ENCODE results near the gene KCNAB2. TPM values are rescaled to one million over a fixed set of nuclear protein-coding genes. Genes with fewer than 3 reads are reported as not detected.

The KCNAB2 gene
- total RNA-seq, 1 donor: 4.0 TPM

DNA sequence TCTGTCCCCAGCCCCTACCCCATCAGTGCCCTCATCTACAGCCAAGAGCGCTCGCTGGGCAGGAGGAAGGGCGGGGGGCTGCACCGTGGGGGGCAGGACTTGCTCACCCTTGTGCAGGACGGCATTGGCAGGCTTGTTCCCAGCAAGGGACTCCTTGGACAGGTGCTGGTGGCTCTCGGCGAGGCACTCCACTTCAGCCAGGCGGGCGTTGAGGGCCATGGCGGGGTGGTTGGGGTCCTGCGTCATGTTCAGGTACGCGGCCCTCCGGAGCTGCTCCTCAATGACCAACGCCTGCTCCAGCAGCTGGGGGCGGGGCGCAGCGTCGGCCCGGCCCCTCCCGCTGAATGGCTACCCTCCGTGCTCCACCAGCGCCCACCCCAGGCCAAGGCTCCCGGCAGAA lies 64.0 kb downstream of the KCNAB2 start:
- TF ChIP-seq, protein P1, sequence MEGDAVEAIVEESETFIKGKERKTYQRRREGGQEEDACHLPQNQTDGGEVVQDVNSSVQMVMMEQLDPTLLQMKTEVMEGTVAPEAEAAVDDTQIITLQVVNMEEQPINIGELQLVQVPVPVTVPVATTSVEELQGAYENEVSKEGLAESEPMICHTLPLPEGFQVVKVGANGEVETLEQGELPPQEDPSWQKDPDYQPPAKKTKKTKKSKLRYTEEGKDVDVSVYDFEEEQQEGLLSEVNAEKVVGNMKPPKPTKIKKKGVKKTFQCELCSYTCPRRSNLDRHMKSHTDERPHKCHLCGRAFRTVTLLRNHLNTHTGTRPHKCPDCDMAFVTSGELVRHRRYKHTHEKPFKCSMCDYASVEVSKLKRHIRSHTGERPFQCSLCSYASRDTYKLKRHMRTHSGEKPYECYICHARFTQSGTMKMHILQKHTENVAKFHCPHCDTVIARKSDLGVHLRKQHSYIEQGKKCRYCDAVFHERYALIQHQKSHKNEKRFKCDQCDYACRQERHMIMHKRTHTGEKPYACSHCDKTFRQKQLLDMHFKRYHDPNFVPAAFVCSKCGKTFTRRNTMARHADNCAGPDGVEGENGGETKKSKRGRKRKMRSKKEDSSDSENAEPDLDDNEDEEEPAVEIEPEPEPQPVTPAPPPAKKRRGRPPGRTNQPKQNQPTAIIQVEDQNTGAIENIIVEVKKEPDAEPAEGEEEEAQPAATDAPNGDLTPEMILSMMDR (IDR thresholded peaks at IDR 0.05; ENCODE audit: insufficient read depth, low read length): no peak
- H3K4me3 ChIP-seq (ENCODE audit: low read depth, low read length): no peak overlapping the region
- DNase-seq (ENCODE audit: low read depth): no peak

DNA sequence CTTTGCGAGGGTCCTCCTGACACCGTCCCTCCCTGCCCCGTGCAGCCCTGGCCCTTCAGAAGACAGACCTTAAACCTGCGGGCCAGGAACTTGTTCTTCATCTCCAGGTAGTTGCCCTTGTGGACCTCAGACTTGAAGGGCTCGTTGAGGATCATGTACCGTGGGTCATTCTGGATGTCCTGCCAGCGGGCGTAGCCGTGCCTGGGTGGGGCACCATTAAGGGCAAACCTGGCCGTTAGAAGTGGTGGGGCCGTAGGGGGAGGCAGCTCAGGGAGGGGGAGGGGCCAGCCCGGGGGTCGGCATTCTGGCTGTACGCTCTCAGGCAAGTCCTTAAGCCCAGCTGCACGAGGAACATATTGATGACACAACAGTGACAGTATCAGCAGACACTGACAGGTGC lies 64.6 kb downstream of the KCNAB2 start:
- H3K4me3 ChIP-seq (ENCODE audit: low read depth, low read length): no peak overlapping the region
- no peak for DNase-seq (ENCODE audit: low read depth)
- TF ChIP-seq, protein P1 (IDR thresholded peaks at IDR 0.05; ENCODE audit: insufficient read depth, low read length): no peak

DNA sequence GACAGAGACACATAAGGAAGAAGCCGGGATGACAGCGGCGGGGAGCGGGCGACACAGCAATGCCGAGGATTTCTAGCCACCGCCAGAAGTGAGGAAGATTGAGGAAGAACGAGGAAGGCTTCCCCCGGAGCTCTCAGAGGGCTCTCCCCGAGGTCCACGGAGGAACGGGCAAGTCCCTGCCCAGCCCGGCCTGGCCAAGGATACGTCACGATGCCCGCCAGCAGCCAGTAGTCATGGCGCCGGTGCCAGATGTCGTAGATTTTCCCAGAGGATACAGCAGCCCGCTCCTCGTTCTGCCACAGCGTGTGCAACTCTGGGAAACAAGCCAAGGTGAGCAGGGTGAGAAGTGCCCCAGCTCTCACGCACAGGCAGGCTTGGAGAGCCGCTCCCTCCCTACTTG lies 65.9 kb downstream of the KCNAB2 start:
- DNase-seq (ENCODE audit: low read depth): no peak
- no peak overlapping the region for H3K4me3 ChIP-seq (ENCODE audit: low read depth, low read length)
- TF ChIP-seq, protein P1 (IDR thresholded peaks at IDR 0.05; ENCODE audit: insufficient read depth, low read length): no peak

DNA sequence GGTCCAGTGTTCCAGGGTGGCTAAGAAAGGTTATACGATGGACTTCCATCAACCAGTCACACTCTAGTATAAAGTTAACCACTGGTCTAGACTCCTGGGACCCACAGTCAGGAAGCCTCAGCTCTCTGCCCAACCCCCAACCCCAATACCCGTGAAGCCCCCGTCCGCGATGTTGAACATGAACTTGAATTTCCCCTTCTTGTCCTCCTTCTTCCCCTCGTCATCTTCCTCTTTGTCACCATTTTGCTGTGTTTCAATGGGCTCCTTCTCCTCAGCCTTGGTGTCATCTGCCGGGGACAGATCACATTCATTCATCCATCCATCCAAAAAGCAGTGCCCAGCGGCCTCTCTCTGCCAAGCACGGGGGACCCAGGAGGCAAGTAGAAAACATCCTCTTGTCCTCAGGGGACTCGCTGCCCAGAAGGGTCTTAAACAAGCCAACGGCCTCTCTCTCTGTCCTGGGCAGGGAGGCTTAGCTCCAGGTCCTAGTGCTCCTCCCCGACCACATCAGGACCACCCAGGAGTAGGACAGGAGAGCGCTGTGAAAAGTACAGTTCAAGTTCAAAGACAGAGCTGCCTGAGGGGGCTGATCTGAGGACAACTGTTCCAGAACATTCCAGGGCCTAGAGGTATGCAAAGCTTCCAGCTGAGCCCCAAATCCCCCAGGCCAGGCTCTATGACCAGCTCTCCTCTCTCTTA lies 66.5 kb downstream of the KCNAB2 start:
- H3K4me3 ChIP-seq (ENCODE audit: low read depth, low read length): no peak overlapping the region
- no peak for DNase-seq (ENCODE audit: low read depth)
- TF ChIP-seq, protein P1 (IDR thresholded peaks at IDR 0.05; ENCODE audit: insufficient read depth, low read length): no peak

DNA sequence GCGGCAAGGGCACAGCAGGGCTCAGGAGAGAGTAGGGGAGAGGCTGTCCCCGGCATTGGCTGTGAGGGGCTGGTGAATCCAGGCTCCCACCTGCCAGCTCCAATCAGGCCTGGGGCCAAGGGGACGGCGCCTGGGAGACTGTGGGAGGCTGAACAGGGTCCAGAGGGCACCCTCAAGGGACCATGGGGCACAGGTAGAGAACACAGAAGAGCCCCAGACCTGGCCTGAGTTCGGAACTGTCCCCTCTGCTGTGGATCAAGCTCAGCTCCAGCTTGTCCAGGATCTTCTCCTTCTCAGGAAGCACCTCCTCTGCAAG lies 67.0 kb downstream of the KCNAB2 start:
- no peak for DNase-seq (ENCODE audit: low read depth)
- TF ChIP-seq, protein P1 (IDR thresholded peaks at IDR 0.05; ENCODE audit: insufficient read depth, low read length): no peak
- H3K4me3 ChIP-seq (ENCODE audit: low read depth, low read length): no peak overlapping the region

DNA sequence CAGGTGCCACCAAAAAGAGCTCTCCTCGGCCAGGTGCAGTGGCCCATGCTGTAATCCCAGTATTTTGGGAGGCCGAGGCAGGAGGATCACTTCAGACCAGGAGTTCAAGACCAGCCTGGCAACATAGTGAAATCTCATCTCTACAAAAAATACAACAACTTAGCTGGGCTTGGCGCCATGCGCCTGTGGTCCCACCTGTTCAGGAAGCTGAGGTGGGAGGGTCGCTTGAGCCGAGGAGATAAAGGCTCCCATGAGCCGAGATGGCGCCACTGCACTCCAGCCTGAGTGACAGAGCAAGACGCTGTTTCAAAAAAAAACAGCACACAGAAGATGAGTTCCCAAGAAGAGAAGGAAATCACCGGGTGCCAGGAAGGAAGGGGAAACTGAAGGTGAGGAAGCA lies 67.4 kb downstream of the KCNAB2 start:
- TF ChIP-seq, protein P1 (IDR thresholded peaks at IDR 0.05; ENCODE audit: insufficient read depth, low read length): no peak
- H3K4me3 ChIP-seq (ENCODE audit: low read depth, low read length): no peak overlapping the region
- DNase-seq (ENCODE audit: low read depth): no peak

DNA sequence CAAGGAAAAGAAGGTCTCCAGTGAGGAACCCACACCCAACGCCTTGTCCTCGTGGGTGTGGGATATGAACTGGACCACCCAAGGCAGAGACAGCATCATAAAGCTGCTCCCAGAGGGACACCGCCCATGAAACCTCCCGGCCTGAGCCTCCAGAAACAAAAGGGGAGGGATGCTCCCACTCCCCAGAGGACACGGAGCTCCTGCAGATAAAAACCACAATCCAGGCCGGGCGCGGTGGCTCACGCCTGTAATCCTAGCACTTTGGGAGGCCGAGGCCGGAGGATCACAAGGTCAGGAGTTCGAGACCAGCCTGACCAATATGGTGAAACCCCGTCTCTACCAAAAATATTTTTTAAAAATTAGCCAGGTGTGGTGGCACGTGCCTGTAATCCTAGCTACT lies 68.1 kb downstream of the KCNAB2 start:
- no peak for DNase-seq (ENCODE audit: low read depth)
- no peak overlapping the region for H3K4me3 ChIP-seq (ENCODE audit: low read depth, low read length)
- TF ChIP-seq, protein P1 (IDR thresholded peaks at IDR 0.05; ENCODE audit: insufficient read depth, low read length): no peak

Measured in fibroblast of the aortic adventitia (primary cell).